K562 (cell line): Measurements from ENCODE around the gene AP1G1. TPM values are rescaled to one million over a fixed set of nuclear protein-coding genes. Genes with fewer than 3 reads are reported as not detected.

Source experiments
- DACH1 ChIP-seq: fragments of 450-650 bp; IDR thresholded peaks from 2 replicates; pipeline ENCODE4 v1.6.1; 2018; ENCODE audit not compliant: partially characterized antibody
- E2F3 ChIP-seq: fragments of 250-450 bp; sonication (Bioruptor Pico); IDR thresholded peaks from 2 replicates; pipeline ENCODE4 v1.4.0; 2020; ENCODE audit warnings: mild to moderate bottlenecking
- GABPB1 ChIP-seq: sonication (generic); formaldehyde crosslinking; IDR thresholded peaks from 2 replicates; pipeline ENCODE4 v1.8.0; 2022; ENCODE audit warnings: mild to moderate bottlenecking, missing genetic modification reagents
- GATAD2B ChIP-seq: fragments of 450-650 bp; IDR thresholded peaks from 2 replicates; pipeline ENCODE4 v1.6.1; 2017; ENCODE audit warnings: mild to moderate bottlenecking, borderline replicate concordance
- HMGN3 ChIP-seq: IDR thresholded peaks from 2 replicates; pipeline ENCODE4 v1.6.1; 2011; ENCODE audit warnings: borderline replicate concordance, low read depth, mild to moderate bottlenecking, mixed read lengths, low read length; ENCODE audit not compliant: insufficient read length; ENCODE audit errors: extremely low read depth
- JUNB ChIP-seq: fragments of 450-650 bp; formaldehyde crosslinking; conservative IDR thresholded peaks from 2 replicates; pipeline ENCODE4 v1.4.0; 2020; ENCODE audit warnings: mild to moderate bottlenecking
- MED1 ChIP-seq: sonication (generic); formaldehyde crosslinking; IDR thresholded peaks from 2 replicates; pipeline ENCODE4 v1.8.1; 2023; ENCODE audit warnings: missing genetic modification reagents, borderline replicate concordance
- PHF8 ChIP-seq: fragments of 200-600 bp; sonication (generic); IDR thresholded peaks from 2 replicates; pipeline ENCODE4 v1.6.1; 2012; ENCODE audit warnings: mixed run types, mild to moderate bottlenecking, inconsistent platforms, low read length, moderate library complexity, borderline replicate concordance
- ZBTB7A ChIP-seq: IDR thresholded peaks from 2 replicates; pipeline ENCODE4 v1.6.1; 2011; ENCODE audit warnings: low read depth, mild to moderate bottlenecking, low read length, moderate library complexity, borderline replicate concordance; ENCODE audit not compliant: control insufficient read depth
- polyA plus RNA-seq, 8 experiments: library from polyadenylated mRNA; depleted of rRNA in 4 of 8; stranded (reverse) in 5 of 8; unstranded in 3 of 8; fragments of >200 nt; fragmentation: Nextera tagmentation in 2 of 8; fragmentation: Illumina TruSeq in 1 of 8; extraction: Ambion mirVana in 2 of 8; extraction: Trizol in 1 of 8; gene quantifications; 2 replicates each; pipeline versions ENCODE4 v1.2.1 to v1.2.3, GENCODE V29; 2011 to 2014; ENCODE audit warnings: inconsistent platforms in 1 of 8, missing spikeins in 1 of 8
- total RNA-seq, 7 experiments: library from RNA; depleted of rRNA in 6 of 7; stranded (reverse); fragments of >200 nt in 6 of 7; fragmentation: Illumina TruSeq in 2 of 7; extraction: Trizol in 2 of 7; gene quantifications; 2 replicates each; pipeline versions ENCODE4 v1.2.1 to v1.2.3, GENCODE V29; 2011 to 2021; ENCODE audit warnings: low replicate concordance in 1 of 7
- TF ChIP-seq, protein P1 (sequence below): fragments of 250-450 bp; sonication (Bioruptor Pico); IDR thresholded peaks from 2 replicates; pipeline ENCODE4 v1.4.0; 2020; ENCODE audit warnings: mild to moderate bottlenecking, moderate library complexity
- TF ChIP-seq, protein P2 (sequence below): fragments of 250-450 bp; sonication (Bioruptor Pico); IDR thresholded peaks from 2 replicates; pipeline ENCODE4 v1.5.0; 2021; ENCODE audit warnings: mild to moderate bottlenecking, moderate library complexity

The AP1G1 gene
- total and polyA plus RNA-seq, 9 of the 15 experiments (the other 6 are each of a cell fraction or from before 2014, with no cell fraction given) = 7.0 to 59.2 (median 42.0) TPM

DNA sequence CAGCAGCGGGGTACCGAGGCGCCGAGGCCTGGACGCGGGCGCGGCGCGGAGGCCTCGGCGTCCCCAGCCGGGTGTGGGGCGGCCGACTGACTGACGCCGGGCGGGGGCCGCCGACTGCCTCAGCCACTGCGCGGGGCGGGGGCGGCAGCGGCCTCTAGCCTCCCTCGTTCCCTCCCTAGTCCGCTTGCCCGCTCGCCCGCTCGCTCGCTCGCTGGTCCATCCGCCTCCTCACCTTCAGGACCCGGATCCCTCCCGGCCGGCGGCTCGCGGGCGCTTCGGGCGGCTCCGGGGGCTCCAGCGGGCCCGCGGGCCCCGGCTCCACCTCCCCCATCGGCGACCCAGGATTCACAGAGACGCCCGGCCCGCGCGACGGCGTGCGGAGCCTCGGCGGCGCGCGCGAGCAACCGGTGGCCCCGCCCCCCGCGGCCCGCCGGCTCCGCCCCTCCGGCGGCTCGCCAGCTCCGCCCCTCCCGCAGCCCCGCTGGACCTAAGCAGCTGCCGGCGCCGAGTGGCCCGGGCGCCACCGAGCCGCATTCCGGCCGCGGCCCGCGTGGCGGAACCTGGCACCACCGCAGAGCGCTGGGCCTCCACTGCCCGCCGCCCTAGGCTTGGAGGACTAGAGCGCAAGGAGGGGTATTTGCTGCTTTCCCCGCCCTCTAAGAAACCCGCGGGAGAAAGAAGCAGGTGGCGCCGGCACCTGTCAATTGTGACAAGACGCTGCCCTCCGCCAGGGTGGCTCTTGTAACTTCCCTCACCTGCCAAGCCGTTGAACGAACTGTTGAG, 84.9 kb downstream of the AP1G1 start (continued):
- TF ChIP-seq, protein P1, sequence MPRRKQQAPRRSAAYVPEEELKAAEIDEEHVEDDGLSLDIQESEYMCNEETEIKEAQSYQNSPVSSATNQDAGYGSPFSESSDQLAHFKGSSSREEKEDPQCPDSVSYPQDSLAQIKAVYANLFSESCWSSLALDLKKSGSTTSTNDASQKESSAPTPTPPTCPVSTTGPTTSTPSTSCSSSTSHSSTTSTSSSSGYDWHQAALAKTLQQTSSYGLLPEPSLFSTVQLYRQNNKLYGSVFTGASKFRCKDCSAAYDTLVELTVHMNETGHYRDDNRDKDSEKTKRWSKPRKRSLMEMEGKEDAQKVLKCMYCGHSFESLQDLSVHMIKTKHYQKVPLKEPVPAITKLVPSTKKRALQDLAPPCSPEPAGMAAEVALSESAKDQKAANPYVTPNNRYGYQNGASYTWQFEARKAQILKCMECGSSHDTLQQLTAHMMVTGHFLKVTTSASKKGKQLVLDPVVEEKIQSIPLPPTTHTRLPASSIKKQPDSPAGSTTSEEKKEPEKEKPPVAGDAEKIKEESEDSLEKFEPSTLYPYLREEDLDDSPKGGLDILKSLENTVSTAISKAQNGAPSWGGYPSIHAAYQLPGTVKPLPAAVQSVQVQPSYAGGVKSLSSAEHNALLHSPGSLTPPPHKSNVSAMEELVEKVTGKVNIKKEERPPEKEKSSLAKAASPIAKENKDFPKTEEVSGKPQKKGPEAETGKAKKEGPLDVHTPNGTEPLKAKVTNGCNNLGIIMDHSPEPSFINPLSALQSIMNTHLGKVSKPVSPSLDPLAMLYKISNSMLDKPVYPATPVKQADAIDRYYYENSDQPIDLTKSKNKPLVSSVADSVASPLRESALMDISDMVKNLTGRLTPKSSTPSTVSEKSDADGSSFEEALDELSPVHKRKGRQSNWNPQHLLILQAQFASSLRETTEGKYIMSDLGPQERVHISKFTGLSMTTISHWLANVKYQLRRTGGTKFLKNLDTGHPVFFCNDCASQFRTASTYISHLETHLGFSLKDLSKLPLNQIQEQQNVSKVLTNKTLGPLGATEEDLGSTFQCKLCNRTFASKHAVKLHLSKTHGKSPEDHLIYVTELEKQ = no peak
- no peak for TF ChIP-seq E2F3 (CRISPR knock-in tag)
- TF ChIP-seq, protein P2, sequence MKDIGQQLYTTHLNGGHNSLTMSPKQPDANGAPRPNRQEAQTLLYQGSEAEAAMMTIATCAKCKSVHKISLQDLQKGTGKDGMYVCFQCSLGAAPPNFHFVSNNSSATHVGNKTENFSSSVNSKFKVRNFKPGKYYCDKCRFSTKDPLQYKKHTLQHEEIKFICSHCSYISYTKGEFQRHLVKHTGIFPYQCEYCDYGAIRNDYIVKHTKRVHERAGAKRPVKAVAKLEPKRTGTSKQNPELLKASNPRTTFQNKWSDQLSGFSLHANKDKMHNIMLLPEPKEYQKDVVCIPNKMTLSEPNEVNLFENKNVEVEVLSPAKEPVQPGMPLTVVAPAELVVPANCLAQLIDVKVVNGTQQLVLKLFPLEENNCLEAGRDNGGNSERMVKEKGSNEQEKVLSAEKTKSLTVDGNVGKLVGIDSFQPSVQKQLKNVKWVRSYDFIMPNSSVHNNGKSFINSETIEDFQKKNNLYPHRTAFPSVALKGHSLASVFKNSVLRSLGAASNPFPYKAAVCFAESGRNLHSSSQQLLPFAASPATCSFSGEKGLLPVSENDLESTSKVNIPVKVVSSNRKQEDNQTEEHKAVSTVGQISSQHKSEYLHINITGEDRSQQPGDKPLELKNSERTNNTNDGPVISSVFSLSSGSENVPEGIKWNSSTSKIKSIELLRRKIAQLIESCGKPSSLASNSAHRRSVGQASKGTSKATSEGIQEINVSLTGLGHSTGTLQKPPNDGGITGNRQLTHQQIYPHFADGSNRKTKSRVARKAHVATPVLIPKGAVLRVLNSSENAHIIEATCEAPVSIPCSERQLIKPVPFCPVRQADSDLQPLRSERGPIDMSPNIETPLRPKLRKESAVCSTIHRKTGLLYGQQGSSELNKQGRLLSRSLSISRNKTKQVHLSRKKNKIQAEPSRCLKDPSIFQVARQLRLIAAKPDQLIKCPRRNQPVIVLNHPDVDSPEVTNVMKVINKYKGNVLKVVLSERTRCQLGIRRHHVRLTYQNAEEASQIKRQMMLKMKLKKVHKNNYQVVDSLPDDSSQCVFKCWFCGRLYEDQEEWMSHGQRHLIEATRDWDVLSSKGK = no peak
- TF ChIP-seq HMGN3 = peak; percentile 46
- peak; percentile 55; the same call in 1 of the 2 replicates for TF ChIP-seq PHF8
- TF ChIP-seq GATAD2B = peak; percentile 52; the same call in 1 of the 2 replicates
- no peak for TF ChIP-seq MED1 (CRISPR knock-in tag)
- TF ChIP-seq JUNB (CRISPR knock-in tag) = no peak
- TF ChIP-seq ZBTB7A = peak; percentile 58; the same call in 1 of the 2 replicates
- no peak for TF ChIP-seq DACH1
- 0 out of 2 replicates have a peak, but pooled peaks have one; percentile 22 for TF ChIP-seq GABPB1 (CRISPR knock-in tag)
